Measurements from ENCODE around the gene AATF. TPM values are rescaled to one million over a fixed set of nuclear protein-coding genes. Genes with fewer than 3 reads are reported as not detected.

The AATF gene
- total RNA-seq, 4 donors from 2014 or later: 30.3 to 50.5 (median 40.9) TPM

DNA sequence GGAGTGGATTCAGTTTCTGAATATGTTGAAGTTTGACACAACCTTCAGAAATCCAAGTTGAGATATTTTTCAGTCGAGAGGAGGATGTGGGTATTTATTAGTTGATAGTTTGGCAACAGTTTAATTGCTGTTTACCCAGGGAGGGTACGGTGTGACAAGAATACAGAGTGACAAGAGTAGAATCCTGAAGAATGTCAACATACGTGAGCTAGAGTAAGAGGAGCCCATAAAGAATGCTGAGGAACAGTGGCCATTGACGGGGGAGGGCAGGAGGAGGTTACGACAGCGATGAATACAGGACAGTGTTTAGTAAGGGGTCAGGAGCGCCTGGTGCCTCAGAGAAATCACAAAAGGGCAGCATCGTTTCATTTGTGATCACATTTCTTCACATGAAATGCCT lies 76.5 kb downstream of the AATF start:
- no peak for DNase-seq
- ATAC-seq: no peak
- H3K27me3 ChIP-seq: no peaks in the 10 kb centered on the region
- no peaks in the 10 kb centered on the region for H3K9me3 ChIP-seq
- H3K27ac ChIP-seq: no peak overlapping the region
- no peaks in the 10 kb centered on the region for H3K36me3 ChIP-seq
- TF ChIP-seq CTCF (IDR thresholded peaks at IDR 0.05 in 4 of 5, conservative IDR thresholded peaks at IDR 0.05 in 1 of 5): no peak
- no peak for TF ChIP-seq POLR2A (IDR thresholded peaks at IDR 0.05)
- intact Hi-C loops (cut with DNase I; ENCODE audit: low total_unique reads): no loop called here
- in situ Hi-C loops (cut with MboI; ENCODE audit: low sequenced_read_pairs in 4 of 4): no loop called here
- no peak overlapping the region for H3K4me3 ChIP-seq
- no peaks in the 10 kb centered on the region for H3K4me1 ChIP-seq

DNA sequence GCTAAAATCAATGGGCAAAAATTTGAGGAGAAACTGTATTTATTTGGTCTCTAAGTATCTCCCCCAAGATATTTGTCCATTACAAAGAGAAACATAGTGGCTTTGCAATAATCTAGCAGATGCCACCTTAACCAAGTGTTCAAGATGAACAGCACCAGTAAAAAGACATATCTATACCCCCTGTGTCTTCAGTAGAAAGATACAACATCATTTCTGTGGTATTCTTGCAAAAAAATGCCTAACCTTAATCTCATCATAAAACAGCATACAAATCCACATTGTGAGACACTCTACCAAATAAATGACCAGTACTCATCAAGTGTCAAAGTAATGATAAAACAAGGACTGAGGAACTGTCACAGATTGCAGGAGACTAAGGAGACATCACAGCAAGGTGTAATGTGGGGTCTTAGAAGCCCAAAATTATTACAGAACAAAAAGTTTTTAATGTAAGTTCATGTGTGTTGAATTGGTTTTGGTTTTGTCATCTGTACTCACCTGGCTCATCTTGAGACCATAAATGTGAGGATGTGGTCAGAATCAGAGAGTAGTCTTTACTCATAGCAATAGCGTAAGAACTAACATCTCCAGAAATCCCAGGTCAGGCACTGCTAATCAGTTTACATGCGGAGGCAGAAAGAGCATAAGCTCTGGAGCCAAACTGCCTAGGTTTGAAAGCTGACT lies 77.2 kb downstream of the AATF start:
- no peak for DNase-seq
- no peaks in the 10 kb centered on the region for H3K27me3 ChIP-seq
- intact Hi-C loops (cut with DNase I; ENCODE audit: low total_unique reads): no loop called here
- no peak overlapping the region for H3K27ac ChIP-seq
- H3K4me3 ChIP-seq: no peak overlapping the region
- H3K9me3 ChIP-seq: no peaks in the 10 kb centered on the region
- no peak for TF ChIP-seq POLR2A (IDR thresholded peaks at IDR 0.05)
- TF ChIP-seq CTCF (IDR thresholded peaks at IDR 0.05 in 4 of 5, conservative IDR thresholded peaks at IDR 0.05 in 1 of 5): no peak
- H3K4me1 ChIP-seq: no peaks in the 10 kb centered on the region
- in situ Hi-C loops (cut with MboI; ENCODE audit: low sequenced_read_pairs in 4 of 4): no loop called here
- no peak for ATAC-seq
- H3K36me3 ChIP-seq: no peaks in the 10 kb centered on the region

DNA sequence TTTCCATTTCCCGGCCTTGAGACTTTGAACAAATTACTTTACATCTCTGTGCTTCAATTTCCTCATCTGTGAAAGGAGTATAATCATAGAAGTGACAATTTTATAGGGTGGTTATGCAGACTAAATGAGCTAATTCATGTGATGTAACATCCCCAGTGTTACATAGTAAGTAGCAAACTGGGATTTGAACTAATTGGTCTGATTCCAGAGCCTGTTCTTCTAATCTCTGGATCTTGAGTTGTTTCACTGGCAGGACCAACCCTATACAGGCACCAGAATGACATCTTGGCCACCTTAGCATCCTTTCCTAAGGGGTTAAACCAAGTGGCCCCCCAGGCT lies 77.7 kb downstream of the AATF start:
- no peak overlapping the region for H3K27ac ChIP-seq
- intact Hi-C loops (cut with DNase I; ENCODE audit: low total_unique reads): no loop called here
- H3K9me3 ChIP-seq: no peaks in the 10 kb centered on the region
- no peak for TF ChIP-seq CTCF (IDR thresholded peaks at IDR 0.05 in 4 of 5, conservative IDR thresholded peaks at IDR 0.05 in 1 of 5)
- TF ChIP-seq POLR2A (IDR thresholded peaks at IDR 0.05): no peak
- no peak for ATAC-seq
- no peak overlapping the region for H3K4me3 ChIP-seq
- H3K36me3 ChIP-seq: peaks cover 0 to 2% of the 10 kb centered on the region in 2 donors
- DNase-seq: no peak
- in situ Hi-C loops (cut with MboI; ENCODE audit: low sequenced_read_pairs in 4 of 4): no loop called here
- H3K4me1 ChIP-seq: no peaks in the 10 kb centered on the region
- no peaks in the 10 kb centered on the region for H3K27me3 ChIP-seq

DNA sequence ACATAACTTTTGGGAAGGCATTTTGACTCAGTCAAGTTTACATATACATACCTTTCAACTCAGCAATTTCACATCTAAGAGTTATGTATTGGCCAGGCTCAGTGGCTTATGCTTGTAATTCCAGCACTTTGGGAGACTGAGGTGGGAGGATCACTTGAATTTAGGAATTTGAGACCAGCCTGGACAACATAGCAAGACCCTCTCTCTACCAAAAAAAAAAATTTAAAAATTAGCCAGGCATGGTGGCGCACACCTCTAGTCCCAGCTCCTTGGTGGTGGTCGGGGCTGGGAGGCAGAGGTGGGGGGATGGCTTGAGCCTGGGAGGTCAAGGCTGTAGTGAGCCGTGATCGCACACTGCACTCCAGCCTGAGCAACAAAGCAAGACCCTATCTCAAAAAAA lies 79.3 kb downstream of the AATF start:
- ATAC-seq: no peak
- in situ Hi-C loops (cut with MboI; ENCODE audit: low sequenced_read_pairs in 4 of 4) (no loop called here), intact Hi-C loops (cut with DNase I; ENCODE audit: low total_unique reads) (no loop called here)
- Histone ChIP-seq H3K9me3 (no peaks in the 10 kb centered on the region), H3K4me1 (no peaks in the 10 kb centered on the region), H3K4me3 (no peak overlapping the region), H3K36me3 (peaks cover 0 to 16% of the 10 kb centered on the region in 2 donors), H3K27me3 (no peaks in the 10 kb centered on the region), H3K27ac (no peak overlapping the region)
- no peak for TF ChIP-seq CTCF (IDR thresholded peaks at IDR 0.05 in 4 of 5, conservative IDR thresholded peaks at IDR 0.05 in 1 of 5)
- no peak for TF ChIP-seq POLR2A (IDR thresholded peaks at IDR 0.05)
- no peak for DNase-seq

Data from gastrocnemius medialis (tissue), 4 donors.